ENCODE results near the gene DOCK6. TPM values are rescaled to one million over a fixed set of nuclear protein-coding genes. Genes with fewer than 3 reads are reported as not detected.

DOCK6 gene
- total RNA-seq, 2 donors from 2014 or later: 12.7 to 49.4 TPM

GRCh38 chr19:11281356-11282049 is 19.2 kb upstream of the DOCK6 start:
- Histone ChIP-seq H3K36me3 (no peaks in the 10 kb centered on the region), H3K27ac (no peak overlapping the region), H3K27me3 (no peaks in the 10 kb centered on the region), H3K4me3 (no peak overlapping the region), H3K4me1 (peaks cover 0 to 7% of the 10 kb centered on the region in 2 donors), H3K9me3 (no peaks in the 10 kb centered on the region)
- TF ChIP-seq, protein P1, sequence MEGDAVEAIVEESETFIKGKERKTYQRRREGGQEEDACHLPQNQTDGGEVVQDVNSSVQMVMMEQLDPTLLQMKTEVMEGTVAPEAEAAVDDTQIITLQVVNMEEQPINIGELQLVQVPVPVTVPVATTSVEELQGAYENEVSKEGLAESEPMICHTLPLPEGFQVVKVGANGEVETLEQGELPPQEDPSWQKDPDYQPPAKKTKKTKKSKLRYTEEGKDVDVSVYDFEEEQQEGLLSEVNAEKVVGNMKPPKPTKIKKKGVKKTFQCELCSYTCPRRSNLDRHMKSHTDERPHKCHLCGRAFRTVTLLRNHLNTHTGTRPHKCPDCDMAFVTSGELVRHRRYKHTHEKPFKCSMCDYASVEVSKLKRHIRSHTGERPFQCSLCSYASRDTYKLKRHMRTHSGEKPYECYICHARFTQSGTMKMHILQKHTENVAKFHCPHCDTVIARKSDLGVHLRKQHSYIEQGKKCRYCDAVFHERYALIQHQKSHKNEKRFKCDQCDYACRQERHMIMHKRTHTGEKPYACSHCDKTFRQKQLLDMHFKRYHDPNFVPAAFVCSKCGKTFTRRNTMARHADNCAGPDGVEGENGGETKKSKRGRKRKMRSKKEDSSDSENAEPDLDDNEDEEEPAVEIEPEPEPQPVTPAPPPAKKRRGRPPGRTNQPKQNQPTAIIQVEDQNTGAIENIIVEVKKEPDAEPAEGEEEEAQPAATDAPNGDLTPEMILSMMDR (IDR thresholded peaks at IDR 0.05): no peak
- DNase-seq (ENCODE audit: low spot score): no peak

- DNase-seq (ENCODE audit: low spot score): no peak
- Histone ChIP-seq H3K27me3 (no peaks in the 10 kb centered on the region), H3K9me3 (no peaks in the 10 kb centered on the region), H3K4me3 (no peak overlapping the region), H3K4me1 (no peaks in the 10 kb centered on the region), H3K27ac (no peak overlapping the region), H3K36me3 (no peaks in the 10 kb centered on the region)
- TF ChIP-seq, protein P1 (IDR thresholded peaks at IDR 0.05): no peak
Measured at GRCh38 chr19:11279505-11280236, 17.3 kb upstream of the DOCK6 start.

DNA sequence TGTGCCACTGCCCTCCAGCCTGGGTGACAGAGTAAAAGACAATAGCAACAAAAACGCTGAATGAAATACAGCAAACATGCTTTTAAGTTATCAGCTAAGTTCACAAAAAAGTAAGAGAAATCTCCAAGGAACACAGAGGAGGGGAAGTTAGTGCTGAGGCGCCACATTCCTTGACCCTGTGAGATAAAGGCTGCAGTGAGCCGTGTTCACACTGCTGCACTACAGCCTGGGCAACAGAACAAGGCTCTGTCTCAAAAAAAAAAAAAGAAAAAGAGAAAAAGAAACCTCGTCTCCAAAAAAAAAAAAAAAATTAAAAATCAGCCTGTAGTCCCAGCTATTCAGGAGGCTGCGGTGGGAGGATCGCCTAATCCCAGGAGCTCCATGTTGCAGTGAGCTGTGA is 16.3 kb upstream of the DOCK6 start:
- Histone ChIP-seq H3K27me3 (no peaks in the 10 kb centered on the region), H3K4me3 (no peak overlapping the region), H3K36me3 (no peaks in the 10 kb centered on the region), H3K27ac (no peak overlapping the region), H3K9me3 (no peaks in the 10 kb centered on the region), H3K4me1 (no peaks in the 10 kb centered on the region)
- TF ChIP-seq, protein P1 (IDR thresholded peaks at IDR 0.05): no peak
- no peak for DNase-seq (ENCODE audit: low spot score)

- Histone ChIP-seq H3K27me3 (no peaks in the 10 kb centered on the region), H3K4me1 (peaks cover 0 to under 1% of the 10 kb centered on the region in 2 donors), H3K9me3 (no peaks in the 10 kb centered on the region), H3K36me3 (no peaks in the 10 kb centered on the region), H3K4me3 (no peak overlapping the region), H3K27ac (no peak overlapping the region)
- TF ChIP-seq, protein P1 (IDR thresholded peaks at IDR 0.05): no peak
- DNase-seq (ENCODE audit: low spot score): no peak
Measured at GRCh38 chr19:11274533-11275086, 12.3 kb upstream of the DOCK6 start.

GRCh38 chr19:11273989-11274388 is 11.7 kb upstream of the DOCK6 start:
- TF ChIP-seq, protein P1 (IDR thresholded peaks at IDR 0.05): no peak
- Histone ChIP-seq H3K27ac (no peak overlapping the region), H3K27me3 (no peaks in the 10 kb centered on the region)

More at GRCh38 chr19:11273989-11274388, 11.7 kb upstream of the DOCK6 start:
- DNase-seq (ENCODE audit: low spot score): no peak
- Histone ChIP-seq H3K9me3 (no peaks in the 10 kb centered on the region), H3K36me3 (no peaks in the 10 kb centered on the region), H3K4me1 (peaks cover 0 to 7% of the 10 kb centered on the region in 2 donors), H3K4me3 (no peak overlapping the region)
